ENCODE measurements around the gene VAX1.
"Not testable (repeated sequence)": the region's sequence is repeated elsewhere in the genome, so short reads cannot be mapped to it uniquely, and the experiment has no call there.

VAX1 gene

GRCh38 chr10:117134306-117135025 is 3.6 kb downstream of the VAX1 start:
- no peak for DNase-seq (ENCODE audit: low read depth)

DNA sequence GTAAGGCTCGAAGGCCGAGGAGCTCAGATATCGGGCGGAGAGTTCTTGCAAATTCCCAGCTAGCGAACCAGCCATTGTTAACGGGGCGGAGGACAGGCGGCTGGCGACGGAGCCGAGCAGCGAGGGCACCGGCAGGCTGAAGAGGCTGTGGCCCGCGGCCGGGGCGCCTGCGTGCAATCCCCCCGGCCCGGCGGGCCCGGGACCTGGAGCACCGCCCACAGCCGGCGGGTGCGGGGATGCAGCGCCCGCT is 4.1 kb downstream of the VAX1 start:
- DNase-seq (ENCODE audit: low read depth) = no peak

- DNase-seq (ENCODE audit: low read depth) = no peak
Observed at GRCh38 chr10:117133273-117134055, 4.6 kb downstream of the VAX1 start.

DNA sequence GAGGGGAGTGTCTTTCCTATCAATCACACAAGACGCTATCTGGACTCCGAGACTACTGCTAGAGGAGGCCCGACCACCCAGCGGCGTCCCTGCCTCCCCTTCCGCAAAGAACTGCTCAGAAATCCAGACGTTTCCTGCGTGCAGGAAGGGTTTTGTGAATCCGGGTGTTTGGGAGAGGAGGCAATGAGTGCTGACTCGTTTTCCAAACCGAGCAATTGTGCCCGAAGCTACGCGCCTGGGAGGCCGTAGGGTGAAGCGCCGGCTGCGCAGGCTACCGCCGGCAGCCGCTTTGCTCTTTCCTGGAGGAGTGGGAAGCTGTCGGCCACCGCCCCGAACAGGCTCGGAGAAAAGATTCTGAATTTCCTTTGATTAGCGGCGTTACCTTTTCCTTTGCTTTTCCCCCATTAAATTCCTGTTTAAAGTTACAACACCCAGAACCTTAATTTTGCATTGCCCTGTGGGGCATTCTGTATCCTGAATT is 5.3 kb downstream of the VAX1 start:
- DNase-seq (ENCODE audit: low read depth) = no peak

DNA sequence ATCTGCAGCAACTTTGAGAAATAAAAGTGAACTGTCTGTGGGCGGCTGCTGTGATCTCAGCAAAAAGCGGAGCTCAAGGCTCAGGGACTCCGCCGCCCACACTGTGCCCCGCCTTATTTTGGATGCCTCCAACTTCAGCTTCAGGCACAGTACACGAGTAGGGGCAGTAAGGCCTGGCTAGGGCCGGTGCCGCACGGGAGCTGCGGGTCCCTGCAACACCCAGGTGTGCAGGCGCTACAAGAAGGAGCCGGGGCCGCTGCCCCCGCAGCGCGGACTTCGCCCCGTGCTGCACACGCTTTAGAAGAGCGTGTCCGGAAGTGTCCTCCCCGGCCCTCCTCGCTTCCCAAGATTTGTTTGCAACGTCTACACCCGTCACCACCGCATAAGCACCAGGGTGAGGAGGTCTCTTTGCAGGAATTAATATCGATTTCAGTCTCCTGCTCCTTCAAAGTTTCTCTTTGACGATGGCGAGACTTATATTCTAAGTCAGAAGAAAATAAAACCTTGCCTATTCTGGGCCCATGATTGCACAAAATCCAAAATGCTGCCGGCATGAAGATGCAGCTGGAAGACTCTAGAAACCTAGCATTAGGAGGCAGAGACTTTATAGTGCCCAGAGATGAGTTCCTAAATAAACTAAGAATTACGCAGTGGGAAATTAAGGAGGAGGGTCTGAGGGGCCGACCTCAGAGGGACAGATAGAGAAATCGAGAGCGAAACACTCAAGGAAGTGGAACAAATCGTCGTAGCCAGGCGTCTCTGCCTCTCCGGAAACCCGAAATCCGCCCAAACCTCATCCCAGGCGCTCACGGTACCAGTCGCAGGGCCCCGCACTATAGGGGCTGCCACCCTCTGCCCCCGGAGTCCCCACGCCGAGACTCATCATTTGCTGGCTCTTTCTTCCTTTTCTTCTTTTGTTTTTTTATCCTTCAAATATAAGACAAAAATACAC is 6.4 kb downstream of the VAX1 start:
- DNase-seq (ENCODE audit: low read depth) = no peak

- no peak for DNase-seq (ENCODE audit: low read depth)
Observed at GRCh38 chr10:117130862-117131375, 7.2 kb downstream of the VAX1 start.

- DNase-seq (ENCODE audit: low read depth) = no peak
Observed at GRCh38 chr10:117130346-117130745, 7.7 kb downstream of the VAX1 start.

GRCh38 chr10:117126645-117127044 is 11.4 kb downstream of the VAX1 start:
- not testable (repeated sequence) for DNase-seq (ENCODE audit: low read depth)

DNA sequence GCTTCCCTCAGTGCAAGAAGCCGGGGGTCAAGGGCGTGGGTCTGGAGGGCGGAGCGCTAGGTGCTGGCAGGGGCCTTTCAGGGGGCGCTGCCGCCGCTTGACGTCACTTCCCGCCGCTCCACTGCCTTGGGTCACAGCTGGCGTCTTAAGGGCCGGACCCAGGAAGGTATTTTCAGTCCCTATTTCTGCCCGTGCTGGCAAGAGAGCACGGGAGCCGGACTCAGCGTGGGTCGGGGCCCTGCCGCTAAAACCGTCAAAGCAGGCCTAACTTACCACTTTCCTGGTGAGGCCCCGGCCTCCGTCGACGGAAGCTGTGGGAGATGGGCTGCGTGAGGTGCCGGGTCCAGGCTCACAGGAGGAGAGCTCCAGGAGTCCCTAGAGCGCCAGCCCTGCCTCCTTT is 12.0 kb downstream of the VAX1 start:
- no peak for DNase-seq (ENCODE audit: low read depth)

GRCh38 chr10:117112220-117112619 is 25.9 kb downstream of the VAX1 start:
- no peak for DNase-seq (ENCODE audit: low read depth)

- no peak for DNase-seq (ENCODE audit: low read depth)
Observed at GRCh38 chr10:117107238-117107637, 30.8 kb downstream of the VAX1 start.

- DNase-seq (ENCODE audit: low read depth) = no peak
Observed at GRCh38 chr10:117096599-117097201, 41.4 kb downstream of the VAX1 start.

- DNase-seq (ENCODE audit: low read depth) = no peak
Observed at GRCh38 chr10:117094856-117095255, 43.2 kb downstream of the VAX1 start.

GRCh38 chr10:117092386-117092785 is 45.7 kb downstream of the VAX1 start:
- DNase-seq (ENCODE audit: low read depth) = no peak

DNA sequence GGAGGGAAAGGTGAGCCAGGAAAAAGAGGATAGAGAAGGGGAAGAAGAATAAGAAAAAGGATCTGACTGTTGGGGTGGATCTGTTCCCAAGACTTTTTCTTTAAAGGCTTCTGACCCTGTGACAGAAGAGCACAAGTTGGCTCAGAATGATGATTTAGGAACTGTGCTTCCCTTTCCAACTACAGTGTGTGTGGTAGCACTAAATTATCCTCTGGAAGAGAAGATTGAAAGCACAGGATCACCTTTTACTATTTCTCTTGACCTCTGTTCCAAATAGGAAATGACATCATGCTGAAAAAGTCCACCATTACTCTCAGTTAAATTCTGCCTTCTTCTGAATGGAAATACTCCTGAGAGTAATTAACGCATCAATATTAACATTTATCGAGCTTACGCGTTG is 47.2 kb downstream of the VAX1 start:
- DNase-seq (ENCODE audit: low read depth) = no peak

DNA sequence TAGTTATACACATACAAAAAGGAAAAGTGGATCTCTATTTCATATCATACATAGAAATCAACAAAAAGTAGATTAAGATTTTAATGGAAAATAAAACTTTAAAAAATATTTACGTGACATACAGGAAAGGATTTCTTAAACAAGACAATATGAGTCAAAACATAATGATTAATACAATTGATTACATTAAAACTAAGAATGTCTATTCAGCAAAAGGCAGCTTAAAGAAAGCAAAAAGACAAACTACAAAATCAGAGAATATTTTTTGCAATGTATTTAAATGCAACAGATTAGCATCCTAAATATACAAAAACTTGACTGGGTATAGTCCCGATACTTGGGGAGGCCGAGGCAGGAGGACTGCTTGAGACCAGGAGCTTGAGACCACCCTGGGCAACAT is 50.5 kb downstream of the VAX1 start:
- no peak for DNase-seq (ENCODE audit: low read depth)

DNA sequence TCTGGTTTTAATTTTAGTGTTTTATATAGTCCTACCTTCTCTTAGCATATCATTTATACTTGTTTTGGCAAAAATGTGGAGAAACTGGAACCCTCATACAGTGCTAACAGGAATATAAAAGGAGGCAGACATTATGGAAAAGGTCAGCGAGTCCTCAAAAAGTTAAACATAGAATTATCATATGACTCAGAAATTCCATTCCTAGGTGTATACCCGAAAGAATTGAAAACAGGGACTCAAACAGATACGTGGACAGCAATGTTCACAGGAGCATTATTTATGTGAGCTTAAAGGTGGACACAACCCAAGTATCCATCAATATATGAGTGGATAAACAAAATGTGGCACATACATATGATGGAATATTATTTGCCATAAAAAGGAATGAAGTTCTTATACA is 51.5 kb downstream of the VAX1 start:
- no peak for DNase-seq (ENCODE audit: low read depth)

DNA sequence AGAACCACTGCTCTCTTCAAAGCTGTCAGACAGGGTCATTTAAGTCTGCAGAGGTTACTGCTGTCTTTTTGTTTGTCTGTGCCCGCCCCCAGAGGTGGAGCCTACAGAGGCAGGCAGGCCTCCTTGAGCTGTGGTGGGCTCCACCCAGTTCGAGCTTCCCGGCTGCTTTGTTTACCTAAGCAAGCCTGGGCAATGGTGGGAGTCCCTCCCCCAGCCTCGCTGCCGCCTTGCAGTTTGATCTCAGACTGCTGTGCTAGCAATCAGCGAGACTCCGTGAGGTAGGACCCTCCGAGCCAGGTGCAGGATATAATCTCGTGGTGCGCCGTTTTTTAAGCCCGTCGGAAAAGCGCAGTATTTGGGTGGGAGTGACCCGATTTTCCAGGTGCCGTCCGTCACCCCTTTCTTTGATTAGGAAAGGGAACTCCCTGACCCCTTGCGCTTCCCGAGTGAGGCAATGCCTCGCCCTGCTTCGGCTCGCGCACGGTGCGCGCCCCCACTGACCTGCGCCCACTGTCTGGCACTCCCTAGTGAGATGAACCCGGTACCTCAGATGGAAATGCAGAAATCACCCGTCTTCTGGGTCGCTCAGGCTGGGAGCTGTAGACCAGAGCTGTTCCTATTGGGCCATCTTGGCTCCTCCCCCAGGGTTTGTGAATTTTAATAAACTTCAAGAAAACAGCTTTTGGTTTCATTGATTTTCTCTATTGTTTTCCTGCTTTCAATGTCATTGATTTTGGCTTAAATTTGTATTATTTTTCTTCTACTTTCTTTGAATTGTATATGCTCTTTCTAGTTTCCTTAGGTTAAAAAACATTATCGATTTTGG is 53.4 kb downstream of the VAX1 start:
- DNase-seq (ENCODE audit: low read depth) = not testable (repeated sequence)
